K562 (cell line): Measurements from ENCODE around the gene INTS12.

ENCODE experiments used
- CBFB ChIP-seq: sonication (generic); formaldehyde crosslinking; IDR thresholded peaks from 2 replicates; pipeline ENCODE4 v1.4.0; 2020; ENCODE audit warnings: mild to moderate bottlenecking, missing genetic modification reagents
- EZH2 ChIP-seq: IDR thresholded peaks from 2 replicates; pipeline ENCODE4 v1.6.1; 2012; ENCODE audit warnings: low read depth, mild to moderate bottlenecking, inconsistent platforms, low read length, borderline replicate concordance
- JUND ChIP-seq, 2 experiments: IDR thresholded peaks; 2 replicates in 1 of 2; 3 replicates in 1 of 2; pipeline ENCODE4 v1.6.1; 2011; ENCODE audit warnings: borderline replicate concordance in 2 of 2, low read depth in 2 of 2, low read length in 2 of 2, improper control_type of control experiment in 1 of 2, missing biosample characterization in 1 of 2, missing genetic modification characterization in 1 of 2, missing genetic modification reagents in 1 of 2
- KDM2B ChIP-seq: fragments of 250-450 bp; sonication (Bioruptor Pico); IDR thresholded peaks from 2 replicates; pipeline ENCODE4 v1.8.0; 2021; ENCODE audit warnings: mild to moderate bottlenecking, moderate library complexity
- POLR2A ChIP-seq: fragments of 450-650 bp; conservative IDR thresholded peaks from 2 replicates; pipeline ENCODE4 v1.6.1; 2016
- PPARD ChIP-seq: fragments of 250-450 bp; sonication (Bioruptor Pico); IDR thresholded peaks from 2 replicates; pipeline ENCODE4 v1.8.0; 2022; ENCODE audit warnings: inconsistent platforms, mild to moderate bottlenecking, moderate library complexity
- SMARCA4 ChIP-seq: fragments of 450-650 bp; IDR thresholded peaks from 2 replicates; pipeline ENCODE4 v1.6.1; 2016
- U2AF2 ChIP-seq: fragments of 200-400 bp; formaldehyde crosslinking; optimal IDR thresholded peaks from 2 replicates; pipeline ENCODE3; 2017; ENCODE audit warnings: low read depth, mild to moderate bottlenecking, low read length
- YY1 ChIP-seq, 3 experiments: IDR thresholded peaks; 2 replicates each; pipeline ENCODE4 v1.6.1; 2011; ENCODE audit warnings: low read length in 2 of 3, mild to moderate bottlenecking in 2 of 3, moderate library complexity in 2 of 3, borderline replicate concordance in 1 of 3, control low read depth in 1 of 3, low read depth in 1 of 3; ENCODE audit not compliant: insufficient read depth in 3 of 3, insufficient replicate concordance in 2 of 3, control insufficient read depth in 1 of 3, insufficient read length in 1 of 3; ENCODE audit errors: extremely low read depth in 1 of 3
- ZNF121 ChIP-seq: sonication (generic); formaldehyde crosslinking; conservative IDR thresholded peaks from 2 replicates; pipeline ENCODE4 v1.8.0; 2022; ENCODE audit warnings: missing genetic modification reagents

- TF ChIP-seq YY1 (IDR thresholded peaks at IDR 0.05; ENCODE audit: borderline replicate concordance in 1 of 3, control insufficient read depth in 1 of 3, extremely low read depth in 1 of 3, insufficient read depth in 3 of 3, insufficient read length in 1 of 3, insufficient replicate concordance in 2 of 3, low read depth in 1 of 3, low read length in 2 of 3) (no peak), CBFB (CRISPR knock-in tag) (no peak), PPARD (CRISPR knock-in tag) (no peak), POLR2A (no peak), SMARCA4 (no peak), U2AF2 (no peak), KDM2B (CRISPR knock-in tag) (no peak), JUND (IDR thresholded peaks at IDR 0.05; ENCODE audit: borderline replicate concordance, low read depth, low read length) (no peak), JUND (tag; IDR thresholded peaks at IDR 0.05; ENCODE audit: borderline replicate concordance, low read depth, low read length) (no peak), ZNF121 (CRISPR knock-in tag) (no peak), EZH2 (no peak)
Observed at GRCh38 chr4:105714071-105714521, 5.6 kb upstream of the INTS12 start.
